A673 (cell line): Measurements from ENCODE around the gene BTRC.

ENCODE experiments used
- EZH2 ChIP-seq: fragments of 200-600 bp; sonication (generic); IDR thresholded peaks from 2 replicates; pipeline ENCODE4 v1.6.1; 2017; ENCODE audit warnings: borderline replicate concordance, low read depth, mild to moderate bottlenecking, mixed read lengths, antibody characterized with exemption, low read length; ENCODE audit not compliant: poor library complexity, severe bottlenecking
- TF ChIP-seq, protein P1 (sequence below): fragments of 300-800, 200-600 bp; sonication (generic); conservative IDR thresholded peaks from 2 replicates; pipeline ENCODE4 v1.5.1; 2017; ENCODE audit warnings: low read depth, mild to moderate bottlenecking, antibody characterized with exemption, low read length, moderate library complexity, mixed read lengths

DNA sequence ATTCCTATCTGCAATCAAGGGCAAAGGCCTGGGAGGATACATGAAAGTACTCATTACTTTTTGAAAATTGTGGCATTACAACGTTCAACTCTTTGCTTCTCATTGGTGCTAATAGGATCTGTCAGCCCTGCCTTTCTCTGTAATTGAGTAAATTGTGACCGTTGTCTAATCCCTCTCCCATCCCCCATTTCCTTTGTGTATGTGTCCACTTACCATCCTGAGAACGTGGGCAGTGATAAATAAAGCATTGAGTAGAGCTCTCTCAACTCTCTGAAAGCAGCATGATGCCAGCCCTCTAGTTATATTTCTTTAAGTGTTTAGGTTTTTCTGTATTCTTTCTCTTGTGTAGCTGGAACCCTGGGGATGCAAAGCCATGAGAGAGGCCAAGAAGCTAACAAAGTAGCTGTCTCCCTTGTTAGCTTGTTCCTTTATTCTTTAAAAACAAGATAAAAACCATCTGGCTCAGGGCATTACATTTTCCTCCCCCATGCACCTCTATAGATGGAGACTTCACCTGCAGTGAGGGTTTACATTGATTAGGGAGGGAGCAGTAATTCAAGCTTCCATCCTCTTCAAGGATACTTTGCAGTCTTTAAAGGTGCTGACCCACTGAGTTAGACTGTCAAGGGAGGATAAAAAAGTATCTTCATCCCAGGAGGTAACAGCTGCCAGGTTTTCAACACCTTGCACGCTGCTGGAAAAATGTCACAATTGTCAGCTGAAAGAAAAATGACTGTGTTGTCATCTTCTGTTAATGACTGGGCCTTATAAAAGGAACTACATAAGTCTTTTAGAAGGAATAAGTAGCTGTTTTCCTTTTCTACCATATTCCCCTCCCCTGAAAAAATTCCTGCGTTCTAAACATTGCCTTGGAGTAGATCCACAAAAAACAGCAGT, 112.3 kb downstream of the BTRC start:
- TF ChIP-seq, protein P1, sequence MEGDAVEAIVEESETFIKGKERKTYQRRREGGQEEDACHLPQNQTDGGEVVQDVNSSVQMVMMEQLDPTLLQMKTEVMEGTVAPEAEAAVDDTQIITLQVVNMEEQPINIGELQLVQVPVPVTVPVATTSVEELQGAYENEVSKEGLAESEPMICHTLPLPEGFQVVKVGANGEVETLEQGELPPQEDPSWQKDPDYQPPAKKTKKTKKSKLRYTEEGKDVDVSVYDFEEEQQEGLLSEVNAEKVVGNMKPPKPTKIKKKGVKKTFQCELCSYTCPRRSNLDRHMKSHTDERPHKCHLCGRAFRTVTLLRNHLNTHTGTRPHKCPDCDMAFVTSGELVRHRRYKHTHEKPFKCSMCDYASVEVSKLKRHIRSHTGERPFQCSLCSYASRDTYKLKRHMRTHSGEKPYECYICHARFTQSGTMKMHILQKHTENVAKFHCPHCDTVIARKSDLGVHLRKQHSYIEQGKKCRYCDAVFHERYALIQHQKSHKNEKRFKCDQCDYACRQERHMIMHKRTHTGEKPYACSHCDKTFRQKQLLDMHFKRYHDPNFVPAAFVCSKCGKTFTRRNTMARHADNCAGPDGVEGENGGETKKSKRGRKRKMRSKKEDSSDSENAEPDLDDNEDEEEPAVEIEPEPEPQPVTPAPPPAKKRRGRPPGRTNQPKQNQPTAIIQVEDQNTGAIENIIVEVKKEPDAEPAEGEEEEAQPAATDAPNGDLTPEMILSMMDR = no peak
- no peak for TF ChIP-seq EZH2
